ENCODE measurements around the gene CNIH3.

CNIH3 gene

DNA sequence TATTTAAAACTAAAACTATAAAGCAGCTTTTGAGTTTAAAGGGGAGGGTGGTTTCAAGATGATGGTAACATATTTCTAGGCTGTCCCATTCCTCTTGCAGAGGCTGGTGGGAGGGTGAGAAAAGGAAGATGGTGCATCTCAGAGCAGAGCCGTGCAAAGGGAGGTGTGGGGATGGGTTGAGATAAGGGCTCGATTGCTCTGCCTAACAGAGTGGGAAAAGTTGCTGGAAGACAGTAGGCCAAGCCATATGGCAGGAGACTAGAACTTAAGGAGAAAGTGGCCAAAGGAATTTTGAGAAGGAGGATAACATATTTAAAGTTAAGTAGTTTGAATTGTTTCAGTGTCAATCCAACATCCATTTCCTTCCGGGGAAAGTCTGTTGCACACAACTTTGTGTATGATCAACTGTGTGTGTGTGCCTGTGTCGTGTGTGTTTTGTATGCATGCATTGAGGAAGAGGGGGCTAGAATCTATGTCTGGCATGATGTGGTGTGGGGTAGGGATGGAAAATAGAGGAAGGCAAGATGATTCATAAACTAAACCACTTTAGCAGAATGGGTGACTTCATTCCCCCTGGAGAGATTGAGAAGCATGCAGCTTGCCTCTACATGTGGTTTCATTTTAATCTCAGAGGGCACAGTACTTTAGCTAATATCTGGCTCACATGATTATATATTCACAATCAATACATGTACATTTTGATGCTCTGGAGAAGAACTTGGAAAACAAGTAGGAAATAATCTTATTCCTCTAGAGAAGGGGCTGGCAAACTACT, 168.3 kb downstream of the CNIH3 start:
- no peak overlapping the region for H3K4me3 Mint-ChIP-seq
- H3K4me1 Mint-ChIP-seq: peaks cover 6% of the 10 kb centered on the region
- peaks cover 16% of the 10 kb centered on the region for H3K27me3 Mint-ChIP-seq (ENCODE audit: low read depth, poor library complexity)
- TF ChIP-seq, protein P1, sequence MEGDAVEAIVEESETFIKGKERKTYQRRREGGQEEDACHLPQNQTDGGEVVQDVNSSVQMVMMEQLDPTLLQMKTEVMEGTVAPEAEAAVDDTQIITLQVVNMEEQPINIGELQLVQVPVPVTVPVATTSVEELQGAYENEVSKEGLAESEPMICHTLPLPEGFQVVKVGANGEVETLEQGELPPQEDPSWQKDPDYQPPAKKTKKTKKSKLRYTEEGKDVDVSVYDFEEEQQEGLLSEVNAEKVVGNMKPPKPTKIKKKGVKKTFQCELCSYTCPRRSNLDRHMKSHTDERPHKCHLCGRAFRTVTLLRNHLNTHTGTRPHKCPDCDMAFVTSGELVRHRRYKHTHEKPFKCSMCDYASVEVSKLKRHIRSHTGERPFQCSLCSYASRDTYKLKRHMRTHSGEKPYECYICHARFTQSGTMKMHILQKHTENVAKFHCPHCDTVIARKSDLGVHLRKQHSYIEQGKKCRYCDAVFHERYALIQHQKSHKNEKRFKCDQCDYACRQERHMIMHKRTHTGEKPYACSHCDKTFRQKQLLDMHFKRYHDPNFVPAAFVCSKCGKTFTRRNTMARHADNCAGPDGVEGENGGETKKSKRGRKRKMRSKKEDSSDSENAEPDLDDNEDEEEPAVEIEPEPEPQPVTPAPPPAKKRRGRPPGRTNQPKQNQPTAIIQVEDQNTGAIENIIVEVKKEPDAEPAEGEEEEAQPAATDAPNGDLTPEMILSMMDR (IDR thresholded peaks at IDR 0.05): no peak
- H3K27ac Mint-ChIP-seq: no peak overlapping the region
- H3K36me3 Mint-ChIP-seq (ENCODE audit: low read depth): no peaks in the 10 kb centered on the region
- DNase-seq: no peak
- H3K9me3 Mint-ChIP-seq: peaks cover 4% of the 10 kb centered on the region

GRCh38 chr1:224785040-224785328, 168.9 kb downstream of the CNIH3 start:
- TF ChIP-seq, protein P1 (IDR thresholded peaks at IDR 0.05): no peak
- no peak for DNase-seq
- peaks cover 4% of the 10 kb centered on the region for H3K9me3 Mint-ChIP-seq
- H3K4me1 Mint-ChIP-seq: peaks cover 6% of the 10 kb centered on the region
- H3K36me3 Mint-ChIP-seq (ENCODE audit: low read depth): no peaks in the 10 kb centered on the region
- H3K27me3 Mint-ChIP-seq (ENCODE audit: low read depth, poor library complexity): peaks cover 16% of the 10 kb centered on the region
- no peak overlapping the region for H3K27ac Mint-ChIP-seq
- H3K4me3 Mint-ChIP-seq: no peak overlapping the region

DNA sequence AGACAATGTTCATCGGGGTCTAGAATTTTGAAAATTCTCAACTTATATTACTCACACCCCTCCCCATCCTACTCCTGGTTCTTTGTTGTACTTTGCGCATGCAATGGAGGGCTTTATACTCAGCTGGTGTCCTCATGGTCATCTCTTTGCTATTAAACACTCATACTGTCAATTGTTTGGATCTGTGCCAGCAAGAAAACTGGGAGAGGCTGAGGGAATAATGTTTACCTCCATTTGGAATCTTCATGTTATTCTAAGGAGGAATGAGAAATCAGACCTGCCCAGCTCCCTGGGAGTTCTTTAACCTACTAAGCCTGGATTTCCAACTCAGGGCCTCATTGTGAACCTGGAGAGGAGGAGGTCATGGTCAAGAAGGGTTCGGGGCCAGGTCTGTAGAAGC, 169.5 kb downstream of the CNIH3 start:
- no peaks in the 10 kb centered on the region for H3K36me3 Mint-ChIP-seq (ENCODE audit: low read depth)
- H3K4me1 Mint-ChIP-seq: peaks cover 6% of the 10 kb centered on the region
- peaks cover 4% of the 10 kb centered on the region for H3K9me3 Mint-ChIP-seq
- DNase-seq: no peak
- H3K27ac Mint-ChIP-seq: no peak overlapping the region
- TF ChIP-seq, protein P1 (IDR thresholded peaks at IDR 0.05): no peak
- no peak overlapping the region for H3K4me3 Mint-ChIP-seq
- H3K27me3 Mint-ChIP-seq (ENCODE audit: low read depth, poor library complexity): peaks cover 16% of the 10 kb centered on the region

DNA sequence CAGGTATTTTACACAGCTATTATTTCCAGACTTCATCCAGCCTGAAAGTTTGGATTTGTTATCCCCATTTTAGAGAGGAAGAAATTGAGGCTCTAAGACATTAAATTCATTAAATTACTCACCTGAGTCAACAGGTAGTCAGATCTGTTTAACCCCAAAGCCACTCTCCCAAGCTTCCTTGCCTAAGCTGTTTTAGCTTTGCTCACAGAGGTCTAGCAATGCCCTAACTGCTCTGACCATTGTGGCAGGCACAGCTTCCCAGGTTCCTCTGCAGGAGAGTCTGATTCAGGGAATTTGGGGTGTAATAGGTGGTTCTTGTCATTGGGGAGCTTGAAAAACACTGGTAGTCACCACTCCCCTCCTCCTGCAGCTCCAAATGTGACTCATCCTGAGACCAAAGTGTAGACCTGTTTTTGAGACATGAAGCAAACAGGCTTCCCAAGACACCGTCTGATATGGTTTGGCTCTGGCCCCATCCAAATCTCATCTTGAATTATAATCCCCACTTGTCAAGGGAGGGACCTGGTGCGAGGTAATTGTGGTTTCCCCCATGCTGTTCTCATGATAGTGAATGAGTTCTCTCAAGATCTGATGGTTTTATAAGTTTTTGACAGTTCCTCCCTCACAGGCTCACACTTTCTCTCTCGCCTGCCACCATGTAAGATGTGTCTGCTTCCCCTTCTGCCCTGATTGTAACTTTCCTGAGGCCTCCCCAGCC, 170.6 kb downstream of the CNIH3 start:
- DNase-seq: no peak
- Mint-ChIP-seq H3K36me3 (ENCODE audit: low read depth) (no peaks in the 10 kb centered on the region), H3K27me3 (ENCODE audit: low read depth, poor library complexity) (peaks cover 16% of the 10 kb centered on the region), H3K4me3 (no peak overlapping the region), H3K4me1 (peaks cover 6% of the 10 kb centered on the region), H3K27ac (no peak overlapping the region), H3K9me3 (peaks cover 4% of the 10 kb centered on the region)
- TF ChIP-seq, protein P1 (IDR thresholded peaks at IDR 0.05): no peak

DNA sequence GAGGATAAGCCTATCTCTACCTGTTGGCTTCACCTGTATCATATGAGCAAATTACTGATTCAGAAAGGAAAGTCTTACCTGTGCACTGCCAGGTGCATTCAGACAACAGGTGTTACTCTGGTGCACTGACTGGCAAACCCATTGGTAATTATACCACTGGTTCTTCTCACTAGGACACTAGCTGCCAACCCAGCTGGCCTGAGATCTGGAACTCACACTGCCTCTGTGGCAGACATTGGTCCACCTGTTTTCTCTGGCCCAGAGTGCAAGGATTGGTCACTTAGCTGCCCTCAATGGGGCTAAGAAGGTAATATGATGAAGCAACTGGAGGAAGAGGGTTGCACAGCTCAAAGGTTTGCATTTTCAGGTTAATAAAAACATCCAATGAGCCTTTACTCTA, 173.2 kb downstream of the CNIH3 start:
- no peaks in the 10 kb centered on the region for H3K36me3 Mint-ChIP-seq (ENCODE audit: low read depth)
- peaks cover 6% of the 10 kb centered on the region for H3K27me3 Mint-ChIP-seq (ENCODE audit: low read depth, poor library complexity)
- no peak overlapping the region for H3K4me3 Mint-ChIP-seq
- no peaks in the 10 kb centered on the region for H3K4me1 Mint-ChIP-seq
- H3K9me3 Mint-ChIP-seq: peaks cover 4% of the 10 kb centered on the region
- no peak overlapping the region for H3K27ac Mint-ChIP-seq
- no peak for DNase-seq
- TF ChIP-seq, protein P1 (IDR thresholded peaks at IDR 0.05): no peak

Data from nephron progenitor cell (in vitro differentiated cells).